COR-L47 (cell line): ENCODE data around the gene SLC7A4.
"Not testable (repeated sequence)": the region's sequence is repeated elsewhere in the genome, so short reads cannot be mapped to it uniquely, and the experiment has no call there.

Experiments
- DNase-seq: peaks from one replicate; lab custom pipeline; 2025; lab: John Stamatoyannopoulos, UW

The SLC7A4 gene

DNA sequence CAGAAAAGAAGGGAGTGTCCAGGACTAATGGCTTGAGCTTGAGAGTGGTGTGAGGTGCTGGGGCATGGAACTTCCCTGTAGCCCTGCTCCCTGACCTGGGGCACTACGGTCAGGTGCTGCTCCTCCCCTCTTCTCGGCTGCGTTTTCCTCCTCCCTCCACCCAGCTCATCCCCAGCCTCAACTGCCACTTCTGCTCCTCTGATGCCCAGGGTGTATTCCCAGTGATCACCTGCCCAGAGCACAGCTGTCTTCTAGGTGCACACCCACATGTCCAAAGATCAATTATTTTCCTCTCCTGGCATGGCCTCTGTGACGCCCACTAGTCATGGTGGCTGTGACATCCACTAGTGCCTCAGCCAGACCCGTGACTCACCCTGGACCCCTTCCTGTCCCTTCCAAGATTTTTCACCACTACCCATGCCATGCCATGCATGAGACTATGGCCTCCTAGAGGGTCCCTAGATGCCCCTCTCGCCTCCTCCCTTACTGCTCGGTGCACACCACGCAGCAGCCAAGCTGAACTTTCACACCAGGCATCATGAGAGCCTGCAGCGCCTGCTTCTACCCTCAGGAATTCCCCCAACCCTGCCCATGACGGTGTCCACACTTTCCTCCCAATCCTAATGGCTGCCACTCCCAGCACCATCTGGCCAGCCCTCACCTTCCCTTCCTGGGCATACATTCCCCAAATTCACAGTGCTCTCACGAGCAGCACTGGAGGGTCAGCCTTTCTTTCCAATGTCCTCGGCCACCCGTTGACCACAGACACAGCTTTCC lies 15.5 kb downstream of the SLC7A4 start:
- no peak for DNase-seq

DNA sequence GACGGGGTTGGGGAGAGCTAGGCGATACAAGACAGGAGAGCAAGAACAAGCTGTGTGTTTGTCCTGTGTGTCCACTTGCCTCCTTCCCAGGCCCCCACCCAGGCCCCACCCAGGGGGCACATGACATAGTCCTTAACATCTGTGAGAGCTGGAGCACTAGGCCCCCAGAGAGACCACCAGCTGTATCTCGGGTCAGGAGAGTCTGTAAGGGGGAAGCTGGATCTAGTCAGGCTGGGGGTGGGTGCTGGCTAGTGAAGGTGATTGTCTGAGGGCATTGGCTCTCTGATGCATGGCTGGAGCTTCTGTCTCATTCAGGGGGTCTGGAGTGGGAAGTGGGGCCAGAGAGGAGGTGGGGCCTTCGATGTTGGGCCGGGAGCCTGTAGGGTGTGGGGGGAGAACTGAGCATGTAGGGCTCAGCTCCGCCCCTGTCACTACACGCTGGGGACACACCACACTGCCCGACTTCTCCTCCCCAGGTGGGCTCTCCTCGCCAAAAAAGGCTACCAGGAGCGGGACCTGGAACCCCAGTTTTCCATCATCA lies 16.8 kb downstream of the SLC7A4 start:
- no peak for DNase-seq

DNA sequence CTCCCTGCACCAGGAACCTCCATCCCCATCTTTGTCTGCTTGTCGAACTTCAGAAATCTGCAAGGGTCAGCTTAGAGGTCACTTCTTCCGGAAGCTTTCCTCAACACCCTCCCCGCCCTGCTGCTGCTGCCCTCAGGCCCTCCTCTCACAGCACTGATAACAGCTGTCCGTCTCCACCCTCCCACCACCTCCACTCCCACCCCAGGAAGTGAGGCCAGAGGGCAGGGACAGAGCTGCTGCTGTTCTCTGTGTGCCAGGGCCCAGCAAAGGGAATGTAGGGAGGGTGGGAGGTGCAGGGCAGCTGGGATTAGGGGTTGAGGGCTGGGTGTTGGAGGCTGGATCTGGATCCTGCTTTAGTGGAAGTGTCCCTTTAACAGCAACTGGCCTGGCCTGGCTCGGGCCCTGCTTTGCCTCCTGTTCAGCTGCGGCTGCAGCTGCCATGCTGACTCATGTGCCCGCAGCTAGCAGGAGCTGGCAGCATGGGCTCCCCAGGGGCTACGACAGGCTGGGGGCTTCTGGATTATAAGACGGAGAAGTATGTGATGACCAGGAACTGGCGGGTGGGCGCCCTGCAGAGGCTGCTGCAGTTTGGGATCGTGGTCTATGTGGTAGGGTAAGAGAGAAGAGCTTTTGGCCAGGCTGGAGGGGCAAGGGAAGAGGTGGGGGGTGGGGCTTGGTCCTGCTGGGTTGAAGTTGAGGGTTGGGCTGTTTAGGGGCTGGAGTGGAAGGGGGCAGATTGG lies 17.5 kb downstream of the SLC7A4 start, which contains the start of gene P2RX6:
Gene P2RX6 (plus strand): TSS at position 440 of the 740 bp plus-strand sequence. CDS start 10 bp downstream, at position 450.
- DNase-seq, result peak; percentile 57

DNA sequence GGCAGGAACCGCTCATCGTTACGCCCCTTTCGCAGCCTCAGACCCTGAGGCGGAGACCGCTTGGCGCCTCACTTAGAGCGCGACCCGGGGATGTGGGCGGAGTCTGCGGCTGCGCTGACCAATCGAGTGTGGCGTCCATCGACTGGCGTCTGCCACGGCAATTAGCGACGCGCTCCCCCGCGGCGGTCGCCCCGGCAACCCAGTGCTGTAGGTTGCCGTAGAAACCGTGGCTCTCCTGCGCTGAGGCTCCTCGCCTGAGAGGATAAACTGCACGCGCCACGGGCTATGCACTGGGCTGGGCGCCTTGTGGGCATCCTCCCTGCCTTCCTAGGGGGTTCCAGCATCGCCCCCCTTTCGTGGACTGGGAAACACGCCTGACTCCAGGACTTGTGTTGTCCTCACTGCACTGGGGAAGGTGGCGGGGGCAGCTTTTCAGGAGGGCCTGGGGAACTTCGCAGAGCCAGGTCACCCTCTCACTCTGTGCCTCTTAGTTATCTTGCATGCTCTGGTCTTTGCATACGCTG lies 18.1 kb downstream of the SLC7A4 start:
- DNase-seq, result peak; percentile 98

DNA sequence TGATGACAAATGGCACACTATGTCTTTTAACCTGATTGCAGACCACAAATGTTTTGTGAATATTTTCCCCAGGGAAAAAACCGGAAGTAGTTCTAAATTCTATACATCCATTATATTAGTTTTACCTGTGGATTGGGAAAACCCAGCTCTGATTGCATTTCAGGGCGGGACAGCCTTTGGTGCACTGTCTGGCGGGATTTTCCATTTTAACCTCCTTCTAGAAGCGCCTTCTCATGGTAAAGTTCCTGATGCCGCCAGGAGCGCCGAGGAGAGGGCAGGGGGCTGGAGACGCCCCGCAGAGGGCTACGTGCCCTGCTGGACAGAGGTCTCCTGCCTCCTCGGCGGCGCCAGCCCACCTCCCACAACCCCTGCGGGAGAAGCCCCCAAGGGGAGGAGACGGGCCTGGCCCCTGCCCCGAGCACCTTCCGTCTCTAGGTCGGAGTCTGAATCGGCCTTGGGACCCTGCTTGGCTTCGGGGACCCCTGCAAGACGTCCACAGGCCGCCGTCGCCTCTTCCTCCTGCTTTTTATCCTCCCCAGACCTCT lies 18.6 kb downstream of the SLC7A4 start:
- DNase-seq, result no peak

DNA sequence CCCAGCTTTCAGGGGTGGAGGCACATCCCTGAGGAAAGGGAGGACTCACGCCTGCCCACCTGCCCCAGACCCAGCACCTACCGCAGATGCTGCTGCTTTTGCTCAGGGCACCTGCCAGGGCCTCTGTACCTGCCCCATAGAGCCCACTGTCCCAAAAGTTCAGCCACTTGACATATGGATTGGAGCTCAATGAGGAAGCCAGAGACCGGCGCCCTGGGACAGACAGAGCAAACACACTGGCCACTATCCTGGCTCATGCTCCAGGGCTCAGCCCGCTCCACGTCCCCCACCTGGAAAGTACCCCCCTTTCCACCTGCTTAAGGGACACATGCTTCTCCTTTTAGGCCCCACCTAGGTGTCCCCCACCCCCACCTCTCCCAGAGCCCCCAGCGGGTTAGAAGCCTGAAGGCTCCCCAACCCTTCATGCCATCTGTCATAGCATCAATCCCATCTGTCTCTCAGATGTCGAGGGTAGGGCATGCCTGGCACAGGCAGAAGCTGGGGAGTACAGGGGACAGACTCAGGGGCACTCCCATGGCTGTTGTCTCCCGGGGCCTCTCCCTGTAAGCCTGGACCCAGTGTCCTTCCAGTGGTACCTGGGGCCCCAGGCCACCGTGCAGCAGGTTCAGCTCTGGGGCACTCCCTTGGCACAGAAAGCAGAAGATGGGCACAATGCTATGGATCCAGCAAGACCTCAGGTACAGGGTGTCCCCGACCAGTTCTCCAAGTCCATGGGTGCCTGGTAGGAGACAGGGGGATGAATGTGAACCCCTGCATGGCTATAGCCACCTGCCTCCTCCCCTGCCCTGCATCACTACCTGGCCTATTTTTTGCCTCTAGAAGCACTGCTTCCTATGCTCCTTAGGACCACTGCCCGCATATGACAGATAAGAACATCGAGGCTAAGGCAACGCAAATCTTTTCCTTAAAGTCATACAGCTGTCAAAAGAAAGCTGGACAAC lies 19.6 kb downstream of the SLC7A4 start:
- no peak for DNase-seq

DNA sequence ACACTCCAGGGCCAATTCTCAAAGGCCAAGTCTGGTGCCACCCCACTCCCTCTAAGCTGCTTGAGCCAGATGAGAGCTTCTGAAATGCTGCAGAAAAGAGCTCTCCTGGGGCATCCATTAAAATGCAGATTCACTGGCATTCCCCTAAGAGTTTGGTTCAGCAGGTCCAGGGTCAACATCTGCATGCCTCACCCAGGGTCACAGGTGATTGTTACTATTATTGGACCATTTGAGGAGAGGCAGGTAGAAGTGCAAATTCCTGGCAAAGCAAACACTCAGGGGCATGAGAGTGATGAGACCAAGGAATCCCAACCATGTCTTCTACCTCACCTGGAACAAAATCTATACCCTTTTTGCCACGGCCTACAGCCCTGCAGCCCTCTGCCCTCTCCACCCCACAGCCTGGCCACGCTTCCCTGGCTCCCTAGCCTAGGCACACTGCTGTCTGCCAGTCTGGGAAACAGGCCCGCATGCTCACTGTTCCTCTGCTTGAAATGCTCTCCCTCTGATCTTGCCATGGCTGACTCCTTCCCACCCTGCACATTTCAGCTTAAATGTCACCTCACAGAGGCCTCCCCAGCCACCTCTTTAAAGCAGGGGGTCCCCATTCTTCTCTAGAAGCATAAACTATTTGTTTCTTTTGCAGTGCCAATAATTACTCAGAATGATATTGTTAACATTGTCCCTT lies 21.8 kb downstream of the SLC7A4 start:
- no peak for DNase-seq

DNA sequence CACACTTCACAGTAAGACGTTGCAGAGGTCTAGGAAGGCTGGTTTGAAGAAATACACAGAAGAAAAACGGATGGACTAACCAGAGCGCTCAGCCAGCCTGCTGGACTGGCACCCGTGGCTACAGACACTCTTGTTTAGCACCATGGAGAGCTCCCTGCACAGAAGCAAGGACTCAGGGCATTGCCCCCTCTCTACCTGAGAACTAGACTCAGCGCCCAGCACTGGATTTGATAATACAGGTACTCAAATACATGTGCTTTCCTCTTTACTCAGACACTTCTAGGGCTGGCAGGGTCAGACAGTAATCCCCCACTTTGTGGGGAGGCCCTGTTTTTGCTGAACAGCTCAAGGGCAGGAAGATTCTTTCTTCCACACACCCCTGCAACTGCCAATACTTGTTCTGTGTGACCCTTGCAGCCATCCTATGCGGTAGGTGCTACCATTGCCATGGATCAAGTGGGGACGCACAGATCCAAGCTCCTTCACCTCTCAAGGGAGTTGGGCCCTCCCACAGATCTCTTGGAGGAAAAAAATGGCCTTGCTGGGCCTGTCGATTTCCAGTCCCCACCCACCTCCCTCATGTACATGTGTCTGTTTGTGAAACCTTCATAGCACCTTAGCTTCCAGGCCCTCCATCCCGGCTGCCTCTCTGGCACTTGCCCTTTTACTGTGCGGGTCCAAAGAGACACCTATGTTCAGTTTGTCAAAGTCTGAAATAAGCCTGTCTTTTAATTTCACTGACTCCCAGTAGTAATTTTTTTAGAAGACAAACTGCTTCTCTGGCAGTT lies 22.5 kb downstream of the SLC7A4 start:
- DNase-seq, result no peak

DNA sequence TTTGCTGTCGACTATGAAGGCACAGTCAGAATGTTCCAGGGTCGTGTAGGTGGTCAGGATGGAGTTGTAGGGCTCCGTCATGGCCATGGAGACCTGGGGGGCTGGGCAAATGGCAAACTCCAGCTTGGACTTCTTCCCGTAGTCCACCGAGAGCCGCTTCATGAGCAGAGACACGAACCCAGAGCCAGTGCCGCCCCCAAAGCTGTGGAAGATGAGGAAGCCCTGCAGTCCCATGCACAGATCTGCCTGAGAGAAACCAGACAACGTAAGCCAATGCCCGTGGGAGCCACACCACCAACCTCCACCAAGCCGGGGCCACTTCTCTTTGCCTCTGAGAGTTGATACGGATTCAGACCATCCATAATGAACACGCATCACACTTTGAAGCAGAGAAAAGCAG lies 23.2 kb downstream of the SLC7A4 start:
- DNase-seq, result not testable (repeated sequence)

DNA sequence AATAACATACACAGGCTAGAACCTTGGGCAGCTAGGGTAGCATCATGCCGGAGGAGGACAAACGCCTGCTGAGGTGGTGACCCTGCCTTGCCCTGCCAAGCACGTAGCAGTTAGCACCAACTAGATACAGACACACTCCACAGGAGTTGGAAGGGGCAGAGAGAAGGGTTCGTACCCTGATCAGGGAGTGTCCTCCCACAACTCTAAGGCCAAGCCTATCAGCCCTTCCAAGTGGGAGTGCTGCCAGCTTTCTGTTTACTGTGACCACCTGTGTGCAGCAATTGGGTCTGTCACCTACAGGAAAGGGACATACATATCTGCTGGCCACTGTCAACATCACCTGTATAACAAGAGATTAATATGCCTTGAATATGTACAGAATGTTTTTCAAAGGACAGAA lies 28.6 kb downstream of the SLC7A4 start:
- DNase-seq, result peak; percentile 86

DNA sequence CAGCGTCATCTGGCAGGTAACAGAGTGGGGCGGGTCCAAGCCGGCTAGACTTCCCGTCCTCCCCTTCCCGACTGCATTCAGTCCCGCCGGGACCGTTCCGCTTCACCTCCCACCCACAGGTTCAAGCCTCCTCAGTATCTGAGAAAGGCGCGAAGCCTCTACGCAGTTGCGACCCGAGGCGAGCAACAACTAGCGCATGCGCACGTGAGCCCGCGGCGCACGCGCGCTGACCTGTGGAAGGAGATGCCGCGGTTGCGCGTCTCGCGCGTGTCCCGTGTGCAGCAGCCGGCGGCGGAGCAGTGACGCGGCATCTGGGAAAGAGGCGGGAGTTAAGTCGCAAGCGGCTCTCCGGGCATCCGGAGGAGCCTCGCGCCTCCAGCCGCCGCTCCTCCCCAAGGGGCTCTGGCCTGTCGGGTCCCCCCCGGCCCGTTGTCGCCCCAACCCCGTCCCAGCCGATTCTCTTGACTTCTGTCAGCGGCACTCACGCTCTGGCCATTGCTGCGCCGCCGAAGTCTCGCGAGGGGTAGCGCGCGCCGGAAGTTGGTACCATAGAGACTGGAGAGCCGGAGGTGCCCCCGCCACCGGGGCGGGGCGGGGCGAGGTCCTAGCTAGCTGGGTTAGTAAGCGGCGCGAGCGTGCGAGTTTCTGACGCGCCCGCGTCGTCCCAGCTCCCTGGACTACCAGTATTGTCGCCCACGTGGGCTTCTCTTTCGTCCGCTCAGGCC lies 30.6 kb downstream of the SLC7A4 start, which contains the start of gene THAP7:
Gene THAP7 (minus strand): TSS at position 518 of the 725 bp plus-strand sequence. CDS start 207 bp downstream, at position 311.
- peak; percentile 93 for DNase-seq

DNA sequence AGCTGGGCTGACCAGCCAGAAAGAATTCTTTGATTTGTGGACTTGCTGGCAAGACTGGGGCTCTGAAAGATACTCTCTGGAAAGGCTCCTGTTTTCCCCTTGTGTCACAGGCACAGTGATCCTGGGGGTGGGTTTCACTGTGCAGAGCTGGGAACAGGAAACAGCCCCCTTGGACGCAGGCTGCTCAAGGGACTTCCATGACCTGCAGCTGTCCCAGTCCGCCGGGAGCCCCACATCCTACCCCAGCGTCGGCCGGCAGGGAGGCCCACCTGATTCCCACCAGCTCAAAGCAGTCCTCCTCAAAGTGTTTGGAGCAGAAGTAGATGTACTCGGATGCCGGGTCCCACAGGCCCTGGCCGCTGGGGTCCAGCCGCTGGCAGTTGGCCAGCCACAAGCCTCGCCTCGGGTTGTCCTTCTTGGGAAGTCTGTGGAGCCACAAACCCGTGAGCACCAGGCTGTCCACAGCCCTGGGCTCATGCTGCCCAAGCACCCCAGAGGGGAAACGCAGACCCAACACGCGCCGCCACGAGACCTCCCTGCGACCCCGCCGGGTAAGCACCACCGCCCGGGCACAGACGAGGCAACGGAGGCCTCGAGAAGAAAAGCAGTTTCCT lies 31.3 kb downstream of the SLC7A4 start:
- DNase-seq, result no peak

DNA sequence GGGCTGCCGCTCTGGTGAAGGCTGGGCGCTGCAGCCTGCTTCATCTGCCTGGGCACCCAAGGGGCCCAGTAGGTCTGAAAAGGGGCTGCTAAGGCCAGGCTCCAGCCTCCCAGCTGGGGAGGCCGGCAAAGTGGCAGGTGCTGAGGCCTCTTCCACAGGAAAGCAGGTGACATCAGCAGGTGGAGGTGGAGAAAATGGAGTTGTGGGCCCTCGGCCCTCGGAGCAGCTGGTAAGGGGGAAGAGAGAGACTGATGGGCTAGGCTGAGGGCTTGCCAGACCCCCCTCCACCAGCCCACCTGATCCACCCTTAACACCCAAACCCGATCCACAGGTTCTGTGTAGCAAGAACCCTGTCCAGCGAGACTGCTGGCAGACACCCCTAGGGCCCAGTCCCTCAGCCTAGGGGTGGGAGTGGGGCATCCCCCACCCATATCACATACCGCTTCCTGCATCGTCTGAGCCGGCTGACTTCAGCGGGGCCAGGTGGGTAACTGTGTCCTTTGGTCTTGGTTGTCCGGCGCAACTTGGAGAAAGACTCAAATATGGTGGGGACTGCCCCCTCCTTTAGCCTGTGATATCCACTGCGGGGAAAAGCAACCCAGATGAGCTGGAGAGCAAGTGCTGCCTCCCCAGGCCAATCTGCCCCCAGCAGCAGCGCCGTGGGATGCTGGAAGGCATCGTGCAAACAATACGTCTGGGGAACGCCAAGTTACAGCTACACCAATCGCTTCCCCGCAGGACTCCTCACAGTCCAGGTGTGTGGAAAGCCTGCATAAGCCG lies 32.0 kb downstream of the SLC7A4 start:
- peak; percentile 19 for DNase-seq

DNA sequence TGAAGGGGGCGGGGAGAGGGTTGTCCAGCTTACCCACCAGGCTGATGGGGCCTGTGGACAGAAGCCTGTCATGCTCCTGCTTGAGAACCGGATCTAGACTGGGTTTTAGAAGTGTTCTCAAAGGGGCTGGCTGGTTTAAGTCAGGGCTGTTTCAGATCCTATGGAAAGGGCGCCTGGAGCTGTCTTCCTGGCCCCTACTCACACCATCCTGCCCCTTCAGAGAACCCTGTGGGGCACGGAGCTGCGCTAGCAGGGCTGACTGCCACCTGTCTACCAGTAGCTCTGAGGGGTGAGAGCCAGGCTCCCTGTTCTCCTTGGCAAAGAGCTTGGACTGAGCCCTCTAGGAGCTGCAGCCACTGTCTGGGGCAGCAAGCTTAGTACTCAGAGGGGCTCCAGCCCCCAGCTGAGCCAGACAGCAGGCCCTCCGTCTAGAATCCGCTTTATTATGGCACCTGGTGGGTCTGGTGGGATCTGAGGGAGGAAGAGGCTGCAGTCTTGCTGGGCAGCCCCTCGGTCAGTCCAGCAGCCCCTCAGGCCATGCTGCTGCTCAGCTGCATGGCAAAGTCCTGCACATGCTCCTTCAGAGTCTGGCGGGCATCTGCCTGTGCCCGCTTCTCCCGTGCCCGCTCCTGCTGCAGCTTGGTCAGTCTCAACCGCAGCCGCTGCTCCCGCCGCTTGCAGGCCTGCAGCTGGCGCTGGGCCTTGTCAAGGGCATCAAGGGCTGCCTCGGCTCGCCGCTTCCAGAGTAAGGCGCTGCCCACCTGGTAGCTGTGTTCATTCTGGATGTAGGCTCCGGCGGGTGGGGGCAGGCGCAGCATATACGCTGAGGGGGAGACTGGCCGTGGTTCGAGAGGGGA lies 32.8 kb downstream of the SLC7A4 start:
- no peak for DNase-seq

DNA sequence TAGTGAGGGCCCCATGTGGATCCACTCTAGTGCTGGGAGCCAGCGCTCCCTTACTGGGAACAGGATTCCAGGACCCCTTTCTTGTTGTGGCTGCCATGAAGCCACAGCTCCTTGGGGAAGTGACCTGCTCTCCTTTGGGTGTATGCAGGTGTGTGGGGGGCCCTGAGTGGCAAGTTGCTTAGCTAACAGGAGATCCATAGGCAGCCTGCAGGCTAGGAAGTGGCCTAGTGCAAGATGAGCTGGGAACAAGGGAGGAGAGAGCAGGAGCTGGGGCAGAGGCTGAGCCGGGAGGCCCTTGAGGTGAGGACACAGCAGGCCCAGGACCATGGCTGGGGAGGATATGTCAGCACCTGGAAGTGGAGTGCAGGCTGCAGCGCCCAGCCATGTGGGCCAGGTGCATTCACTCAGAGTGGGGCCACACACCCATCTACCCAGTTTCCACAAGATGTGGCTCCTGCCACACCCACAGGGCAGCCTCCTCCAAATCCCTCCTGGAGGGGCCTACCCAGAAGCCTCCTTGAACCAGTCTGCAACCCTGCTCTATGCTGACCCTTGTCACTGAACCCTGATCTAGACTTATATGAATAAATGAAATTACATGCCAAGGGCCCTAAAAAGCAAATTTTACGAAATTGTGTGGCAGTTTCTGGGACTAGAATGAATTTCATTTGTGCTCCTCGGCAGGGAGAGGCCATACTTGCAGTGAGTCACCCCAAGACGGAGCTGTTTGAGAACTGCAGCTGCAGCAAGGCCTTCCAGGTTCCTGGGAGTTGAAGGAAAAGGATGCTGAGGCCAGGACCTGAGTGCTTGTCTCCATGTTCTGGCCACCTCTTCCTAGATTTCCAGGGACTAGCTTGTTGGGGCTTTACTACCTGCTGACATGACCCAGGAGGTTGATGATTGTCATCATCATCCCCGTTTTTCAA lies 33.7 kb downstream of the SLC7A4 start:
- DNase-seq, result no peak
